H9 (cell line): Measurements from ENCODE around the gene GNB1L. TPM values are rescaled to one million over a fixed set of nuclear protein-coding genes. Genes with fewer than 3 reads are reported as not detected.

Experiments
- DNase-seq: peaks from one replicate; pipeline ENCODE4 v3.0.0-alpha.2; 2017
- H2AFZ ChIP-seq: one replicate; pipeline ENCODE4 v1.6.1; 2013; ENCODE audit warnings: mild to moderate bottlenecking, low read length, control low read depth, moderate library complexity
- H2AK5ac ChIP-seq: 2 replicates; pipeline ENCODE4 v1.6.1; 2013; ENCODE audit warnings: low read length, control low read depth, mixed read lengths; ENCODE audit not compliant: insufficient read length
- H2BK120ac ChIP-seq: one replicate; pipeline ENCODE4 v1.6.1; 2013; ENCODE audit warnings: low read depth, mild to moderate bottlenecking, low read length, control low read depth, inconsistent platforms; ENCODE audit not compliant: poor library complexity, severe bottlenecking
- H2BK12ac ChIP-seq: 2 replicates; pipeline ENCODE4 v1.6.1; 2013; ENCODE audit warnings: low read length, control low read depth, mixed read lengths, low read depth; ENCODE audit not compliant: insufficient read length
- H2BK15ac ChIP-seq: 2 replicates; pipeline ENCODE4 v1.6.1; 2013; ENCODE audit warnings: low read depth, low read length, control low read depth
- H2BK20ac ChIP-seq: one replicate; pipeline ENCODE4 v1.6.1; 2013; ENCODE audit warnings: low read depth, mild to moderate bottlenecking, low read length, control low read depth, inconsistent platforms; ENCODE audit not compliant: poor library complexity, severe bottlenecking
- H2BK5ac ChIP-seq: 2 replicates; pipeline ENCODE4 v1.6.1; 2013; ENCODE audit warnings: low read length, control low read depth, mixed read lengths; ENCODE audit not compliant: insufficient read length
- H3K14ac ChIP-seq: 2 replicates; pipeline ENCODE4 v1.6.1; 2013; ENCODE audit warnings: low read length, control low read depth; ENCODE audit not compliant: insufficient read depth
- H3K18ac ChIP-seq: 2 replicates; pipeline ENCODE4 v1.6.1; 2013; ENCODE audit warnings: low read depth, mild to moderate bottlenecking, mixed read lengths, low read length, control low read depth; ENCODE audit not compliant: insufficient read length
- H3K23ac ChIP-seq: 2 replicates; pipeline ENCODE4 v1.6.1; 2013; ENCODE audit warnings: low read length, control low read depth, mixed read lengths, low read depth; ENCODE audit not compliant: insufficient read length
- H3K23me2 ChIP-seq: 2 replicates; pipeline ENCODE4 v1.6.1; 2013; ENCODE audit warnings: low read depth, mild to moderate bottlenecking, mixed read lengths, low read length, control low read depth; ENCODE audit not compliant: insufficient read length, poor library complexity, severe bottlenecking
- H3K27ac ChIP-seq: 2 replicates; pipeline ENCODE4 v1.5.1; 2013; ENCODE audit warnings: low read length, control low read depth, mixed read lengths, low read depth; ENCODE audit not compliant: insufficient read length
- H3K27me3 ChIP-seq: 2 replicates; pipeline ENCODE4 v1.6.1; 2013; ENCODE audit warnings: low read length, control low read depth, inconsistent platforms; ENCODE audit not compliant: insufficient read depth
- H3K4ac ChIP-seq: 2 replicates; pipeline ENCODE4 v1.6.1; 2013; ENCODE audit warnings: low read depth, mild to moderate bottlenecking, control low read depth, inconsistent platforms, low read length, moderate library complexity
- H3K4me1 ChIP-seq: 2 replicates; pipeline ENCODE4 v1.6.1; 2013; ENCODE audit warnings: low read length, control low read depth, inconsistent platforms; ENCODE audit not compliant: insufficient read depth
- H3K4me2 ChIP-seq: 2 replicates; pipeline ENCODE4 v1.6.1; 2013; ENCODE audit warnings: low read length, control low read depth, mixed read lengths; ENCODE audit not compliant: insufficient read length, insufficient read depth
- H3K56ac ChIP-seq: 2 replicates; pipeline ENCODE4 v1.6.1; 2013; ENCODE audit warnings: low read depth, mild to moderate bottlenecking, mixed read lengths, low read length, control low read depth; ENCODE audit not compliant: insufficient read length
- H3K79me1 ChIP-seq: 2 replicates; pipeline ENCODE4 v1.6.1; 2013; ENCODE audit warnings: low read depth, mild to moderate bottlenecking, moderate library complexity, low read length, control low read depth, inconsistent platforms; ENCODE audit not compliant: insufficient read depth, poor library complexity, severe bottlenecking
- H3K79me2 ChIP-seq: 2 replicates; pipeline ENCODE4 v1.6.1; 2013; ENCODE audit warnings: low read length, control low read depth, inconsistent platforms; ENCODE audit not compliant: insufficient read depth
- H3K9ac ChIP-seq: 2 replicates; pipeline ENCODE4 v1.6.1; 2013; ENCODE audit warnings: low read length, control low read depth, mixed read lengths; ENCODE audit not compliant: insufficient read length; ENCODE audit errors: extremely low read depth
- H3K9me3 ChIP-seq: one replicate; pipeline ENCODE4 v1.6.1; 2013; ENCODE audit warnings: low read depth, low read length, inconsistent platforms; ENCODE audit not compliant: control insufficient read depth
- H3T11ph ChIP-seq: one replicate; pipeline ENCODE4 v1.6.1; 2013; ENCODE audit warnings: mild to moderate bottlenecking, low read length, control low read depth, inconsistent platforms
- H4K20me1 ChIP-seq: one replicate; pipeline ENCODE4 v1.6.1; 2013; ENCODE audit not compliant: control insufficient read depth, insufficient read length, insufficient read depth
- H4K5ac ChIP-seq: 2 replicates; pipeline ENCODE4 v1.6.1; 2013; ENCODE audit warnings: low read depth, mild to moderate bottlenecking, mixed read lengths, low read length, control low read depth; ENCODE audit not compliant: insufficient read length
- H4K8ac ChIP-seq: replicated peaks from 2 replicates; pipeline ENCODE4 v1.6.1; 2013; ENCODE audit warnings: low read length, control low read depth, mixed read lengths, low read depth; ENCODE audit not compliant: insufficient read length
- H4K91ac ChIP-seq: 2 replicates; pipeline ENCODE4 v1.6.1; 2013; ENCODE audit warnings: low read depth, mild to moderate bottlenecking, moderate library complexity, mixed read lengths, low read length, control low read depth; ENCODE audit not compliant: insufficient read length
- H3K27ac Mint-ChIP-seq, 3 experiments: 2 replicates in 2 of 3; 3 replicates in 1 of 3; pipeline ENCODE4 v1.8.0; 2020 to 2021; ENCODE audit warnings: mixed read lengths in 3 of 3, mild to moderate bottlenecking in 1 of 3, moderate library complexity in 1 of 3
- H3K27me3 Mint-ChIP-seq: 2 replicates; pipeline ENCODE4 v1.8.0; 2021; ENCODE audit warnings: low read depth, mild to moderate bottlenecking, moderate library complexity, mixed read lengths
- H3K36me3 Mint-ChIP-seq, 3 experiments: 2 replicates in 2 of 3; 3 replicates in 1 of 3; pipeline ENCODE4 v1.8.0; 2020 to 2021; ENCODE audit warnings: low read depth in 3 of 3, mixed read lengths in 3 of 3; ENCODE audit not compliant: insufficient read depth in 1 of 3
- H3K4me1 Mint-ChIP-seq, 2 experiments: 2 replicates each; pipeline ENCODE4 v1.8.0; 2020; ENCODE audit warnings: mixed read lengths in 2 of 2
- H3K4me3 Mint-ChIP-seq, 2 experiments: 2 replicates in 1 of 2; 3 replicates in 1 of 2; pipeline ENCODE4 v1.8.0; 2020 to 2021; ENCODE audit warnings: mild to moderate bottlenecking in 2 of 2, mixed read lengths in 2 of 2, moderate library complexity in 1 of 2
- H3K9me3 Mint-ChIP-seq, 2 experiments: 2 replicates in 1 of 2; 3 replicates in 1 of 2; pipeline ENCODE4 v1.8.0; 2020; ENCODE audit warnings: mild to moderate bottlenecking in 2 of 2, mixed read lengths in 2 of 2, moderate library complexity in 1 of 2
- CTCF ChIP-seq: fragments of 200-600 bp; sonication (generic); conservative IDR thresholded peaks from 3 replicates; pipeline ENCODE4 v1.8.0; 2021; ENCODE audit warnings: antibody characterized with exemption, mild to moderate bottlenecking
- WGBS: extraction: QIAGEN DNeasy Blood & Tissue Kit; methylation state at CpG from one replicate; pipeline ENCODE4 v1.1.7; 2013; ENCODE audit warnings: missing lambda C conversion rate, low lambda C conversion rate, mixed read lengths; ENCODE audit not compliant: insufficient read length; ENCODE audit errors: extremely low coverage; 5-methylcytosine and 5-hydroxymethylcytosine counted together
- total RNA-seq: library from RNA; stranded (reverse); gene quantifications from 2 replicates; pipeline ENCODE4 v1.2.1, GENCODE V29; 2021

Gene GNB1L
- total RNA-seq, 1 experiment from 2014 or later: 22.4 TPM

GRCh38 chr22:19867617-19868016 is 12.9 kb upstream of the GNB1L start:
- H3K9me3 ChIP-seq: no peaks in the 10 kb centered on the region
- H3K27me3 Mint-ChIP-seq: no peaks in the 10 kb centered on the region
- H3K23ac ChIP-seq: no peak overlapping the region
- no peak overlapping the region for H3K27ac Mint-ChIP-seq
- TF ChIP-seq CTCF: no peak
- no peak overlapping the region for H2AK5ac ChIP-seq
- no peak overlapping the region for H3K9ac ChIP-seq
- H3K9me3 Mint-ChIP-seq: no peaks in the 10 kb centered on the region
- no peak overlapping the region for H2BK120ac ChIP-seq
- H2AFZ ChIP-seq: no peak overlapping the region
- H2BK12ac ChIP-seq: no peak overlapping the region
- H3K14ac ChIP-seq: no peak overlapping the region
- H3K27ac ChIP-seq: no peak overlapping the region
- H3K56ac ChIP-seq: no peak overlapping the region
- H3K4ac ChIP-seq: no peak overlapping the region
- no peak overlapping the region for H3K18ac ChIP-seq
- H3K27me3 ChIP-seq: no peaks in the 10 kb centered on the region
- no peak for DNase-seq
- H3K4me3 Mint-ChIP-seq: no peak overlapping the region
- WGBS: no CpG with 5 or more reads among the region's 7 CpGs
- H3K23me2 ChIP-seq: no peaks in the 10 kb centered on the region
- no peaks in the 10 kb centered on the region for H3K4me1 ChIP-seq
- no peaks in the 10 kb centered on the region for H3K79me1 ChIP-seq
- H3K4me1 Mint-ChIP-seq: peaks cover 19 to 26% of the 10 kb centered on the region in 2 experiments
- H4K91ac ChIP-seq: no peak overlapping the region
- no peaks in the 10 kb centered on the region for H3K79me2 ChIP-seq
- no peak overlapping the region for H2BK20ac ChIP-seq
- no peak overlapping the region for H4K5ac ChIP-seq
- H3T11ph ChIP-seq: no peak overlapping the region
- no peak overlapping the region for H2BK5ac ChIP-seq
- H4K8ac ChIP-seq: no peak overlapping the region
- no peaks in the 10 kb centered on the region for H3K36me3 Mint-ChIP-seq
- H3K4me2 ChIP-seq: no peak overlapping the region
- H2BK15ac ChIP-seq: no peak overlapping the region
- H4K20me1 ChIP-seq: no peaks in the 10 kb centered on the region
